H1 (cell line): ENCODE results near the gene MAP6.

Experiments
- BACH1 ChIP-seq: IDR thresholded peaks from 2 replicates; pipeline ENCODE4 v1.6.1; 2012; ENCODE audit warnings: low read length, improper control_type of control experiment
- CREB1 ChIP-seq: IDR thresholded peaks from 2 replicates; pipeline ENCODE4 v1.6.1; 2012; ENCODE audit warnings: inconsistent platforms
- CTCF ChIP-seq, 3 experiments: IDR thresholded peaks; 1 replicate in 2 of 3; 2 replicates in 1 of 3; pipeline versions ENCODE4 v1.5.1 to v1.6.1; 2011; ENCODE audit warnings: low read length in 3 of 3, mild to moderate bottlenecking in 3 of 3, inconsistent platforms in 2 of 3, low read depth in 1 of 3, moderate library complexity in 1 of 3; ENCODE audit not compliant: insufficient read depth in 1 of 3; ENCODE audit errors: control extremely low read depth in 1 of 3
- EZH2 ChIP-seq: fragments of 200-600 bp; sonication (generic); IDR thresholded peaks from 2 replicates; pipeline ENCODE4 v1.7.1; 2012; ENCODE audit warnings: low read depth, mild to moderate bottlenecking, moderate library complexity, low read length, inconsistent platforms; ENCODE audit not compliant: severe bottlenecking
- GABPA ChIP-seq: IDR thresholded peaks from 2 replicates; pipeline ENCODE4 v1.6.1; 2011; ENCODE audit warnings: mild to moderate bottlenecking, low read length, moderate library complexity, borderline replicate concordance; ENCODE audit not compliant: insufficient read depth
- MAFK ChIP-seq: IDR thresholded peaks from 2 replicates; pipeline ENCODE4 v1.6.1; 2012; ENCODE audit warnings: low read depth, mild to moderate bottlenecking, improper control_type of control experiment, low read length
- POLR2A ChIP-seq, 2 experiments: IDR thresholded peaks; 1 replicate in 1 of 2; 2 replicates in 1 of 2; pipeline ENCODE4 v1.6.1; 2011; ENCODE audit warnings: low read depth in 2 of 2, low read length in 2 of 2, mild to moderate bottlenecking in 2 of 2; ENCODE audit errors: control extremely low read depth in 1 of 2
- RFX5 ChIP-seq: IDR thresholded peaks from 2 replicates; pipeline ENCODE4 v1.6.1; 2011; ENCODE audit warnings: low read depth, low read length, improper control_type of control experiment, borderline replicate concordance
- SRF ChIP-seq: IDR thresholded peaks from 2 replicates; pipeline ENCODE4 v1.6.1; 2011; ENCODE audit warnings: mild to moderate bottlenecking, low read depth, low read length, moderate library complexity
- TCF12 ChIP-seq: IDR thresholded peaks from 2 replicates; pipeline ENCODE4 v1.6.1; 2011; ENCODE audit warnings: low read depth, mild to moderate bottlenecking, low read length
- USF2 ChIP-seq: IDR thresholded peaks from 2 replicates; pipeline ENCODE4 v1.6.1; 2011; ENCODE audit warnings: low read length, improper control_type of control experiment
- YY1 ChIP-seq: IDR thresholded peaks from 2 replicates; pipeline ENCODE4 v1.6.1; 2011; ENCODE audit warnings: low read depth, mild to moderate bottlenecking, low read length

GRCh38 chr11:75644370-75644769 lies 24.5 kb downstream of the MAP6 start:
- TF ChIP-seq USF2, result no peak
- TF ChIP-seq CTCF (IDR thresholded peaks at IDR 0.05; ENCODE audit: control extremely low read depth in 1 of 3, insufficient read depth in 1 of 3, low read depth in 1 of 3, low read length in 3 of 3), result no peak
- no peak for TF ChIP-seq MAFK
- no peak for TF ChIP-seq EZH2
- TF ChIP-seq POLR2A (IDR thresholded peaks at IDR 0.05; ENCODE audit: control extremely low read depth in 1 of 2, low read depth in 2 of 2, low read length in 2 of 2), result no peak
- no peak for TF ChIP-seq SRF
- TF ChIP-seq YY1, result no peak
- no peak for TF ChIP-seq GABPA
- no peak for TF ChIP-seq BACH1
- TF ChIP-seq CREB1, result no peak
- TF ChIP-seq TCF12, result no peak
- TF ChIP-seq RFX5, result no peak
